Measurements from ENCODE around the gene MAGEA1.
"Not testable (repeated sequence)": the region's sequence is repeated elsewhere in the genome, so short reads cannot be mapped to it uniquely, and the experiment has no call there.

The MAGEA1 gene

GRCh38 chrX:153179131-153179530 lies at the start of gene MAGEA1:
Gene MAGEA1, plus strand, starts transcription at chrX:153179284. Its CDS starts 3,106 bp downstream, at chrX:153182390.
- no peak for DNase-seq

- not testable (repeated sequence) for DNase-seq
These were observed 46.2 kb upstream of the MAGEA1 start for GRCh38 chrX:153132924-153133323.

- DNase-seq, result not testable (repeated sequence)
These were observed 40.0 kb upstream of the MAGEA1 start for GRCh38 chrX:153139074-153139473.

- DNase-seq, result not testable (repeated sequence)
These were observed 32.8 kb upstream of the MAGEA1 start for GRCh38 chrX:153146288-153146687.

GRCh38 chrX:153153516-153153915 lies 25.6 kb upstream of the MAGEA1 start:
- DNase-seq, result no peak

GRCh38 chrX:153157450-153157849 lies 21.6 kb upstream of the MAGEA1 start:
- DNase-seq, result no peak

GRCh38 chrX:153158319-153158718 lies 20.8 kb upstream of the MAGEA1 start:
- DNase-seq, result no peak

- no peak for DNase-seq
These were observed 17.1 kb upstream of the MAGEA1 start for GRCh38 chrX:153161952-153162351.

- no peak for DNase-seq
These were observed 14.4 kb upstream of the MAGEA1 start for GRCh38 chrX:153164733-153165132.

GRCh38 chrX:153168423-153168822 lies 10.7 kb upstream of the MAGEA1 start:
- not testable (repeated sequence) for DNase-seq

GRCh38 chrX:153181822-153182221 lies 2.7 kb downstream of the MAGEA1 start:
- DNase-seq, result no peak

GRCh38 chrX:153184787-153185186 lies 5.7 kb downstream of the MAGEA1 start:
- DNase-seq, result peak; percentile 35

- DNase-seq, result no peak
These were observed 11.3 kb downstream of the MAGEA1 start for GRCh38 chrX:153190381-153190780.

GRCh38 chrX:153200462-153200861 lies 21.4 kb downstream of the MAGEA1 start:
- DNase-seq, result no peak

- no peak for DNase-seq
These were observed 27.5 kb downstream of the MAGEA1 start for GRCh38 chrX:153206425-153207046.

- no peak for DNase-seq
These were observed 30.3 kb downstream of the MAGEA1 start for GRCh38 chrX:153209347-153209746.

- DNase-seq, result no peak
These were observed 35.9 kb downstream of the MAGEA1 start for GRCh38 chrX:153214934-153215333.

- no peak for DNase-seq
These were observed 37.8 kb downstream of the MAGEA1 start for GRCh38 chrX:153216926-153217325.

- no peak for DNase-seq
These were observed 46.5 kb downstream of the MAGEA1 start for GRCh38 chrX:153225438-153226098.

- no peak for DNase-seq
These were observed 47.5 kb downstream of the MAGEA1 start for GRCh38 chrX:153226344-153227185.
